DND-41 (cell line): ENCODE results near the gene GBP1.
"Not testable (repeated sequence)": the region's sequence is repeated elsewhere in the genome, so short reads cannot be mapped to it uniquely, and the experiment has no call there.

ENCODE experiments used
- ATAC-seq: fragments of 200-7000 bp; cut with Tn5 transposase; 3 replicates; pipeline ENCODE4 v1.9.1; 2021; ENCODE audit warnings: low read depth; ENCODE audit not compliant: insufficient read depth
- DNase-seq: peaks from one replicate; pipeline ENCODE4 v3.0.0-alpha.2; 2020
- H2AFZ ChIP-seq: 2 replicates; pipeline ENCODE4 v1.6.0; 2012; ENCODE audit warnings: low read depth, low read length
- H3K27ac ChIP-seq: 2 replicates; pipeline ENCODE4 v1.5.1; 2012; ENCODE audit warnings: low read length, inconsistent platforms
- H3K27me3 ChIP-seq: fragments of 200-600 bp; sonication (generic); 2 replicates; pipeline ENCODE4 v1.6.0; 2012; ENCODE audit warnings: low read length, mild to moderate bottlenecking, inconsistent platforms; ENCODE audit not compliant: insufficient read depth, poor library complexity
- H3K36me3 ChIP-seq: 2 replicates; pipeline ENCODE4 v1.5.1; 2012; ENCODE audit warnings: low read length, inconsistent platforms; ENCODE audit not compliant: insufficient read depth
- H3K4me1 ChIP-seq: 2 replicates; pipeline ENCODE4 v1.5.1; 2012; ENCODE audit warnings: mild to moderate bottlenecking, low read length; ENCODE audit not compliant: insufficient read depth
- H3K4me2 ChIP-seq: 2 replicates; pipeline ENCODE4 v1.6.0; 2012; ENCODE audit warnings: mild to moderate bottlenecking, moderate library complexity, low read length, inconsistent platforms; ENCODE audit not compliant: insufficient read depth
- H3K4me3 ChIP-seq, 2 experiments: fragments of 200-600 bp in 1 of 2; shearing (Covaris generic) in 1 of 2; 2 replicates each; pipeline ENCODE4 v1.5.1; 2012 to 2016; ENCODE audit warnings: inconsistent platforms in 2 of 2, low read length in 2 of 2, mild to moderate bottlenecking in 2 of 2, low read depth in 1 of 2, moderate library complexity in 1 of 2
- H3K79me2 ChIP-seq: 2 replicates; pipeline ENCODE4 v1.6.0; 2012; ENCODE audit warnings: low read length, inconsistent platforms; ENCODE audit not compliant: insufficient read depth
- H3K9ac ChIP-seq: 2 replicates; pipeline ENCODE4 v1.6.0; 2012; ENCODE audit warnings: low read depth, mild to moderate bottlenecking, inconsistent platforms, low read length, moderate library complexity
- H3K9me3 ChIP-seq: 2 replicates; pipeline ENCODE4 v1.5.1; 2012; ENCODE audit warnings: low read length, moderate library complexity, mild to moderate bottlenecking, inconsistent platforms; ENCODE audit not compliant: insufficient read depth, severe bottlenecking
- H4K20me1 ChIP-seq: 2 replicates; pipeline ENCODE4 v1.6.0; 2012; ENCODE audit warnings: low read length; ENCODE audit not compliant: insufficient read depth
- EZH2 ChIP-seq: IDR thresholded peaks from 3 replicates; pipeline ENCODE4 v1.6.1; 2012; ENCODE audit warnings: borderline replicate concordance, low read depth, mild to moderate bottlenecking, moderate library complexity, low read length, inconsistent platforms; ENCODE audit not compliant: severe bottlenecking
- TF ChIP-seq, protein P1 (sequence below): IDR thresholded peaks from 2 replicates; pipeline ENCODE4 v1.5.1; 2012; ENCODE audit warnings: borderline replicate concordance, low read length, moderate library complexity, mild to moderate bottlenecking; ENCODE audit not compliant: poor library complexity, severe bottlenecking; ENCODE audit errors: extremely low read depth

Gene GBP1

DNA sequence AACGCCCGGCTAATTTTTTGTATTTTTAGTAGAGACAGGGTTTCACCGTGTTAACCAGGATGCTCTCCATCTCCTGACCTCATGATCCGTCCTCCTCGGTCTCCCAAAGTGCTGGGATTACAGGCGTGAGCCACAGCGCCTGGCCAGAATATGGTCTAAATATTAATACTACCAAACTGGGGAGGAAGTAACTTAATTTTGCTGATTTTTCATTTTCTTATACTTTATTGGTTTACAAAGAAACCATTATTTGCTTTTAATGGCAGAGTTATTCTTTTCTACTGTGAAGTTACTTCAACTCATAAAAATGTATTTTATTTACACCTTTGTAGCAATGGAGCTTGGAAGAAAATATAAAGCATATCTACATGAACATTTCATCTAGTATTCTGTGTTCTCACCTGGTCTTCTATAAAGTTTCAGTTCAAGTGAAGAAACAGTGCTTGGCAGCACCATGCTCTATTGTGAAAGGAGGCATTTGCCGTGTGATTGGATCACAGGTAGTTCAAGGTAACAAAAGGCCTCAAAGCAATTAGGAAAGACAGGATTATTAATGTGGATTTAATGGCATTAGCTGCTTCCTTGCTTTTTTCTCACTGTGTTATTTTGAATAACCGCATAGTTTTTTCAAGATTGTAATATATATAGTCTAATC is 13.6 kb downstream of the GBP1 start:
- H3K9ac ChIP-seq, result no peak overlapping the region
- no peaks in the 10 kb centered on the region for H4K20me1 ChIP-seq
- H2AFZ ChIP-seq, result no peak overlapping the region
- TF ChIP-seq EZH2, result no peak
- TF ChIP-seq, protein P1, sequence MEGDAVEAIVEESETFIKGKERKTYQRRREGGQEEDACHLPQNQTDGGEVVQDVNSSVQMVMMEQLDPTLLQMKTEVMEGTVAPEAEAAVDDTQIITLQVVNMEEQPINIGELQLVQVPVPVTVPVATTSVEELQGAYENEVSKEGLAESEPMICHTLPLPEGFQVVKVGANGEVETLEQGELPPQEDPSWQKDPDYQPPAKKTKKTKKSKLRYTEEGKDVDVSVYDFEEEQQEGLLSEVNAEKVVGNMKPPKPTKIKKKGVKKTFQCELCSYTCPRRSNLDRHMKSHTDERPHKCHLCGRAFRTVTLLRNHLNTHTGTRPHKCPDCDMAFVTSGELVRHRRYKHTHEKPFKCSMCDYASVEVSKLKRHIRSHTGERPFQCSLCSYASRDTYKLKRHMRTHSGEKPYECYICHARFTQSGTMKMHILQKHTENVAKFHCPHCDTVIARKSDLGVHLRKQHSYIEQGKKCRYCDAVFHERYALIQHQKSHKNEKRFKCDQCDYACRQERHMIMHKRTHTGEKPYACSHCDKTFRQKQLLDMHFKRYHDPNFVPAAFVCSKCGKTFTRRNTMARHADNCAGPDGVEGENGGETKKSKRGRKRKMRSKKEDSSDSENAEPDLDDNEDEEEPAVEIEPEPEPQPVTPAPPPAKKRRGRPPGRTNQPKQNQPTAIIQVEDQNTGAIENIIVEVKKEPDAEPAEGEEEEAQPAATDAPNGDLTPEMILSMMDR, result no peak
- H3K36me3 ChIP-seq, result peaks cover 42% of the 10 kb centered on the region
- no peak overlapping the region for H3K4me2 ChIP-seq
- H3K4me1 ChIP-seq, result no peaks in the 10 kb centered on the region
- H3K27ac ChIP-seq, result no peak overlapping the region
- no peaks in the 10 kb centered on the region for H3K27me3 ChIP-seq
- ATAC-seq, result no peak
- no peaks in the 10 kb centered on the region for H3K9me3 ChIP-seq
- no peak overlapping the region for H3K4me3 ChIP-seq
- H3K79me2 ChIP-seq, result no peaks in the 10 kb centered on the region
- DNase-seq, result no peak

DNA sequence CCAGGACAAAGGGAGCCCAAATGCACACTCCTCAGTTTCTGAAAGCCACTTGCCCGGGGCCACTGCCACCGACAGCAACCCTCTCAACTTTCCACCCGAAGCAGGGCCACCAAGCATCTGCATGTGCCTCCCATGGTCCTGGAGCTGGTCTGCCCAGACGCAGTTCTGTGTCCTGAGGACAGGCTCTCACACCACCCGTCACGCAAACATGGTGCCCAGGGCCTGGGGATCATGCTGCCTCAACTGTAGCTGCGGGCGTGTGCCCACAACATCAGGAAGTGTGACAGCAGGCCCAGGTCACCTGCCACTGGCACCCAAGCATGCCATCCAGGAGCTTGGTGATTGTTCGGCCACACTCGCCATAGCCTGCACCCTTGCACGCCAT is 14.4 kb downstream of the GBP1 start:
- no peaks in the 10 kb centered on the region for H3K4me1 ChIP-seq
- H4K20me1 ChIP-seq, result no peaks in the 10 kb centered on the region
- no peaks in the 10 kb centered on the region for H3K9me3 ChIP-seq
- no peak overlapping the region for H3K4me3 ChIP-seq
- H3K27ac ChIP-seq, result no peak overlapping the region
- no peaks in the 10 kb centered on the region for H3K79me2 ChIP-seq
- no peaks in the 10 kb centered on the region for H3K27me3 ChIP-seq
- ATAC-seq (no peak), DNase-seq (no peak)
- H3K36me3 ChIP-seq, result peaks cover 38% of the 10 kb centered on the region
- no peak overlapping the region for H2AFZ ChIP-seq
- no peak overlapping the region for H3K4me2 ChIP-seq
- TF ChIP-seq, protein P1, result no peak
- H3K9ac ChIP-seq, result no peak overlapping the region

DNA sequence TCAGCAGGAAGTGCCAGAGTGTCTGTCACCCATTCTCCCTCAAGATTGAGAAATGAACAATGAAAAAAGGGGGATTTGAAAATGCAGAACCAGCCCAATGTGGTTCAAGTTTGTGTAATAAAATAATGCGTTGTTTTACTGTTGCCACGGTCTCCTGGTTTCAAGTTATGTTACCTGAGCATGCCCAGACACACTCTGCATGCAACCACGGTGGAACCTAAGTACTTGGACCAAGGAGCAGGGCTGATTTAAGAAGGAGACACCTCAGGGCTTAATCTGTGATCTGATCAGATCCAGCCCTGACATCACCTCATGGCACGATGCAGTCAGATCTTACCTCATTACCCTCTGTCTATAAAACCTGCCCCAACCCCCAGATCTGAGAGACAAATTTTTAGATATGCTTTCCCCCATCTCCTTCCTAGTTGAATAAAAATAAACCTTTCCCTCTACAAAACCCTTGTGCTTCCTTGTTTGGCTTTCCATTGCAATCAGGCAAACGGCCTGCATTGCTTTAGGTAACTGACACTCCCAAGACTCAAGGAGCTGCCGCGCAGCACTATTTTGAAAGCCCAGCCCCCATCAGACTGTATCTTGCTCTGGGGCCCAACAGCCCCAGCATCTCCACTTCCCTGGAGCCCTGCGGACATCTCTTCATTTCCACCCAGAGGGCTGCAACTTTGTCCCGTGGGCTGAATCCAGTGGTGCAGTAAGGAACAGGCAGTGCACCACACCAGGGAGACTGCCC is 14.9 kb downstream of the GBP1 start:
- not testable (repeated sequence) for H4K20me1 ChIP-seq, DNase-seq, H2AFZ ChIP-seq, H3K27ac ChIP-seq, ATAC-seq, H3K27me3 ChIP-seq, H3K4me2 ChIP-seq, H3K9ac ChIP-seq, H3K79me2 ChIP-seq, H3K9me3 ChIP-seq, H3K4me1 ChIP-seq, H3K4me3 ChIP-seq
- H3K36me3 ChIP-seq, result peaks cover 32% of the 10 kb centered on the region

DNA sequence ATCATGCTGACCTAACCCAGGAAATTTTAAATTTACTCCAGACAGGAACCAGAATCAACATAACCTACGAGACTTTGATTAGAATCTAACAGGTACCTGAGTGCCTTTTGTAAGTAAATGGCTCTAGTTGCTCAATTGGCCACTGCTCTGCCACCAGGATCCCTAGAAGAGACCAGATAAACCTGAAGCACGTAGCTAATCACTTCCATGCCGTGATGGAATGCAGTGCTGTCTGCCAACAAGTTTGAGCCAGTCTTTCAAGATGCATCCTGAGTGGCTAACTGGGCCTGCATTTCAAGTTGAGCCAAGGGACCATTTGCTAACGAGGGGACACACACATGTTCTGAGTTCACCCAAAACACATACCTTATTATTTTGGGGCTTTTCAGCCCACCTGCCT is 15.8 kb downstream of the GBP1 start:
- ATAC-seq, H3K4me1 ChIP-seq, H3K4me3 ChIP-seq, H4K20me1 ChIP-seq, H3K9me3 ChIP-seq, H2AFZ ChIP-seq, H3K27ac ChIP-seq, H3K9ac ChIP-seq, H3K79me2 ChIP-seq, H3K27me3 ChIP-seq, H3K4me2 ChIP-seq, DNase-seq: not testable (repeated sequence)
- H3K36me3 ChIP-seq, result peaks cover 25% of the 10 kb centered on the region
